Stimulated activated naive B cell treated with anti-CD40 and anti-IgM and Interleukin-4, amounts not matched to agents 10 μg/mL and 1 μg/mL and 100 μg/mL, for 72 hours (primary cell): ENCODE results near the gene NT5M.

Experiments used
- ATAC-seq, 2 donors: fragments of 150-1000 bp; cut with Tn5 transposase; replicated peaks; 2 replicates each; pipeline ENCODE4 v1.10.0; 2021; ENCODE audit warnings: moderate library complexity in 1 of 2
- DNase-seq: peaks from one replicate; pipeline ENCODE4 v3.0.0; 2021
- H3K27ac Mint-ChIP-seq: one replicate; pipeline ENCODE4 v1.8.0; 2022; ENCODE audit warnings: mild to moderate bottlenecking, mixed read lengths
- H3K27me3 Mint-ChIP-seq, 2 donors: one replicate each; pipeline ENCODE4 v1.8.0; 2022; ENCODE audit warnings: mixed read lengths in 2 of 2
- H3K36me3 Mint-ChIP-seq, 2 donors: one replicate each; pipeline ENCODE4 v1.8.0; 2022; ENCODE audit warnings: mixed read lengths in 2 of 2, mild to moderate bottlenecking in 1 of 2
- H3K4me1 Mint-ChIP-seq, 2 donors: one replicate each; pipeline ENCODE4 v1.8.0; 2022; ENCODE audit warnings: mixed read lengths in 2 of 2, mild to moderate bottlenecking in 1 of 2
- H3K4me3 Mint-ChIP-seq, 2 donors: one replicate each; pipeline ENCODE4 v1.8.0; 2022; ENCODE audit warnings: mild to moderate bottlenecking in 2 of 2, mixed read lengths in 2 of 2, moderate library complexity in 1 of 2
- H3K9me3 Mint-ChIP-seq, 2 donors: one replicate each; pipeline ENCODE4 v1.8.0; 2022; ENCODE audit warnings: mixed read lengths in 2 of 2, mild to moderate bottlenecking in 1 of 2

NT5M gene

DNA sequence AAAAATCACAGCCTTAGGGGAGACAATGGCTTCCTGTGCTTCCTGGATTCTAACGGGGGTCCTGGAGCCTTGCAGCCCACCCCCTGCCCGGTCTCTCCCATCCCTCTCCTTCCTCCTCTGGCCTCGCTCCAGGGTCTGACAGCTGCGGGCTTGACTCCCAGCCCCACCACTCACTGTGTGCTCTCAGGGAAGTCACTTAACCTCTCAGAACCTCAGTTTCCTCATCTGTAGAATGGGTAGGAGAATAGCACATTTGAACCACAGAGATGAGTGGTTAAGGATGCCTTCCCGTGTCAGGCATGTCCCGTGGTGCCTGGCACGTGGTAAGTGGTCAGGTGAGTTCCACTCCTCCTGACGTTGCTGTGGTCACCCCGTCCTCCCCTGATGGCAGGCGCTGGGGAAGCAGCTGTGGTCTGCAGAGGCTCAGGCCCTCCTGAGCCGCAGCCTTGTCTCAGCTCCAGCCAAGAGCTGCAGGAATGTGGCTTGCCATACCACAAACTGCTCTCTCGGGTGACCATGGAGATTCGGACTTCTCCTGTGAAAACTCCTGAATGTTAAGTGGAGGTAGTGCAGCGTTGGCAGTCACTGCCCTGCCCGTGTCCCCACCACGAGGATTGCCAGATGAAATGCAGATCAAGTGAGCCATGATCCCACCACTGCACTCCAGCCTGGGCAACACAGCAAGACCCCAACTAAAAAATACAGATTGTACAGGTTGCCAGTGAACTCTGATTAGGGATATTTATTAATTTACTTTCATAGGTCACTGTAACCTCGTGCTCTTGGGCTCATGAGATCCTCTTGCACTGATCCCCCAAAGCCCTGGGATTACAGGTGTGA, 85.7 kb downstream of the NT5M start:
- H3K27me3 Mint-ChIP-seq = peaks cover 0 to 3% of the 10 kb centered on the region in 2 donors
- H3K36me3 Mint-ChIP-seq = no peaks in the 10 kb centered on the region
- ATAC-seq = no peak
- DNase-seq = no peak
- H3K4me1 Mint-ChIP-seq = peaks cover 9 to 16% of the 10 kb centered on the region in 2 donors
- peaks cover 2 to 4% of the 10 kb centered on the region in 2 donors for H3K9me3 Mint-ChIP-seq
- no peak overlapping the region for H3K4me3 Mint-ChIP-seq
- H3K27ac Mint-ChIP-seq = no peak overlapping the region

DNA sequence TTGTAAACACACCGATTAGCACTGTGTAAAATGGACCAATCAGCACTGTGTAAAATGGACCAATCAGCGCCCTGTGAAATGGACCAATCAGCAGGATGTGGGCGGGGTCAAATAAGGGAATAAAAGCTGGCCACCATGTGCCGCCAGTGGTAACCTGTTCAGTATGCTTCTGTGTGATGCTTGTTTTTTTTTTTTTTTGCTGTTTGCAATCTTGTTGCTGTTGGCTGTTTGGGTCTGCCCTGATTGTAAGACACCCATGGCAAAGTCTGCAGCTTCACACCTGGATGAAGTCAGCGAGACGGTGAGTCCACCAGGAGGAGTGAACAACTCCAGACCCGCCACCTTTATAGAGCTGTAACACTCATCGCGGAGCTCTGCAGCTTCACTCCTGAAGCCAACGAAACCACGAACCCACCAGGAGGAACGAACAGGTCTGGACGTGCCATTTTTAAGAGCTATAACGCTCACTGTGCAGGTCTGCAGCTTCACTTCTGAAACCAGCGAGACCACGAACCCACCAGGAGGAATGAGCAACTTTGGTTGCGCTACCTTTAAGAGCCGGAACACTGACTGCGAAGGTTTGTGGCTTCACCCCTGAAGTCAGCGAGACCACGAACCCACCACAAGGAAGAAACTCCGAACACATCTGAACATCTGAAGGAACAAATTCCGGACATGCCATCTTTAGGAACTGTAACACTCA, 88.6 kb downstream of the NT5M start:
- ATAC-seq = peak; percentile 68 to 70
- no peak overlapping the region for H3K27ac Mint-ChIP-seq
- peaks cover 6 to 8% of the 10 kb centered on the region in 2 donors for H3K9me3 Mint-ChIP-seq
- H3K27me3 Mint-ChIP-seq = peaks cover 0 to 3% of the 10 kb centered on the region in 2 donors
- peaks cover 0 to 2% of the 10 kb centered on the region in 2 donors for H3K36me3 Mint-ChIP-seq
- peak; percentile 20 for DNase-seq
- H3K4me3 Mint-ChIP-seq = peak overlapping the region; percentile 46 to 71
- H3K4me1 Mint-ChIP-seq = peaks cover 10 to 23% of the 10 kb centered on the region in 2 donors

DNA sequence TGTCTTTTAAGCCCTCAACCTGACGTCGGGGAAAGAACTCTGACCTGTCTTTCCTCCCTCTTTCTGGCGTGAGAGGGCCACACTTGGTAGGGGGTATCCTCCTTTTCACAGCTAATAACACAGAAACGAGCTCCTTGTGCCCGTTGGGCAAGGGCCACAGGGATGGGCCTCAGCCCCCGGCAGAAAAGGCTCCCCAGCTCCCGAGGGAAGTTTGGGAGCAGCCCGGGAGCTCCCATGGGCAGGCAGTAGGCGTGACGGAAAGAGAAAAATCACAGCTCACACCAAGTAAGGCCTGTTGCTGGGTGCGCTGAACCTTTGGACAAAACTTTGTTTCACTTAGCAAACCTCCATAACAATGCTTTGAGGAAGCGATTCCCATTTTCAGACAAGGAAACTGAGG, 90.8 kb downstream of the NT5M start:
- Mint-ChIP-seq H3K4me1 (peaks cover 18 to 31% of the 10 kb centered on the region in 2 donors), H3K9me3 (peaks cover 6 to 8% of the 10 kb centered on the region in 2 donors), H3K36me3 (peaks cover 0 to 2% of the 10 kb centered on the region in 2 donors), H3K27me3 (peaks cover 0 to 3% of the 10 kb centered on the region in 2 donors), H3K4me3 (no peak overlapping the region), H3K27ac (no peak overlapping the region)
- DNase-seq (no peak), ATAC-seq (no peak)

DNA sequence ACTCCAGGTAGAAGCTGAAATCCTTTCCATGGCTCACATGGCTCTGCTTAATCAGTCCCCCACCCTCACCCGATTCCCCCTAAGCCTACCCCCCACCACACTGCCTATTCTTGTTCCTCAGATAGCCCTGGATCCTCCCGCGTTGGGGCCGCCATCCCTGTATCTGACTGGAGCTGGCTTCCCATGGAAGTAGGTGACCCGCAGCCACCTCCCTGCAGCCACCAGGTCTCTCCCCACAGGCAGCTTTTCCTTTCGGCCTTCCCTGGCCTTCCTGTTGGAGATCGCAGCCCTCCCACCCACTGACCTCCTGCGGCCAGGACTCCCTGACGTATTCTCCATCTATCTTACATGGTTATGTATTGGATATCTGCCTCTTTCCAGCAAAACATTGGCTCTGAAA, 91.3 kb downstream of the NT5M start:
- Mint-ChIP-seq H3K27me3 (peaks cover 0 to 3% of the 10 kb centered on the region in 2 donors), H3K4me3 (no peak overlapping the region), H3K4me1 (peaks cover 20 to 34% of the 10 kb centered on the region in 2 donors), H3K27ac (no peak overlapping the region), H3K9me3 (peaks cover 6 to 8% of the 10 kb centered on the region in 2 donors), H3K36me3 (peaks cover 0 to 2% of the 10 kb centered on the region in 2 donors)
- no peak for DNase-seq
- no peak for ATAC-seq

DNA sequence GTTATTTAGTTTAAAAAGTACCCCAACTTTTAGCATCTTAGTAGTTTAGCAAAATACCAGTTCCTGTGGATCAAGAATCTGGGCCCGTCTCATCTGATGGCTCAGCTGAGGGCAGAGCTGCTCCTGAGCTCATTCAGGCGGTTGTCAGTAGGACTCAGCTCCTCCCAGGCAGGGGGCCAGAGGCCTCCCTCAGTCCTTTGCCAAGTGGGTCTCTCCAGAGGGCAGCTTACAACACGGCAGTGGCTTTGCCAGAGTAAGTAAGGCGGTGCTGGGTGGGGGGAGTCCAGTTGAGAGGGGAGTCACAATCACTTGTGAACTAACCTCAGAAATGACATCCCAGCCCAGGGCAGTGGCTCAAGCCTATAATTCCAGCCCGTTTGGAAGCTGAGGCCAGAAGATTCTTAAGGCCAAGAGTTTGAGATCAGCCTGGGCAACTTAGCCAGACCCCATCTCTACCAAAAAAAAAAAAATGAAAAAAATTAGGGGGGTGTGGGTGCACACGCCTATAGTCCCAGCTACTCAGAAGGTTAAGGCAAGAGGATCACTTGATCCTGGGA, 92.2 kb downstream of the NT5M start:
- H3K9me3 Mint-ChIP-seq = peaks cover 6 to 8% of the 10 kb centered on the region in 2 donors
- peaks cover 25 to 41% of the 10 kb centered on the region in 2 donors for H3K4me1 Mint-ChIP-seq
- no peak overlapping the region for H3K27ac Mint-ChIP-seq
- DNase-seq (no peak), ATAC-seq (no peak)
- no peak overlapping the region for H3K4me3 Mint-ChIP-seq
- H3K36me3 Mint-ChIP-seq = peaks cover 0 to 2% of the 10 kb centered on the region in 2 donors
- peaks cover 0 to 3% of the 10 kb centered on the region in 2 donors for H3K27me3 Mint-ChIP-seq

DNA sequence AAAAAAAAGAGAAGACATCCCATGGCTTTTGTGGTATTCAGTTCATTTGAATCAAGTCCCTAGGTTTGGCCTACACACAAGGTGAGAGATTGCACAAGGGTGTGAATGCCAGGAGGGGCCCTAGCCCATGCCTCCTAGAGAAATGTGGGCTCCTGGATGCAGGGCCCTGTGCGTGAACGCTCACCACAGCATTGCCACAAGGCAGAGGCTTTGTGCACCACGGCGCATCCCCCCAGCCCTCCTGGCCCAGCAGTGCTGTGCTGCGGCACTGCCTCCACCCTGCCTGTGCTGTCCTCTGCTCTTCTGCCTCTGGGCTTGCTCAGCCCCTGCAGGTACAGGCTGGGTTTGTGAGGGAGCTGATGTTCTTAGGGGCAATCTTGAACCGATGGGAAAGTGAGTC, 92.7 kb downstream of the NT5M start:
- no peak for ATAC-seq
- no peak overlapping the region for H3K27ac Mint-ChIP-seq

More for the DNA sequence above, 92.7 kb downstream of the NT5M start:
- Mint-ChIP-seq H3K4me1 (peaks cover 29 to 47% of the 10 kb centered on the region in 2 donors), H3K9me3 (peaks cover 7 to 9% of the 10 kb centered on the region in 2 donors), H3K4me3 (no peak overlapping the region), H3K36me3 (peaks cover 0 to 2% of the 10 kb centered on the region in 2 donors), H3K27me3 (peaks cover 0 to 3% of the 10 kb centered on the region in 2 donors)
- no peak for DNase-seq
